Measurements from ENCODE around the gene TSPAN9.

The TSPAN9 gene

GRCh38 chr12:3307389-3307788 lies 230.2 kb downstream of the TSPAN9 start:
- DNase-seq, result no peak

DNA sequence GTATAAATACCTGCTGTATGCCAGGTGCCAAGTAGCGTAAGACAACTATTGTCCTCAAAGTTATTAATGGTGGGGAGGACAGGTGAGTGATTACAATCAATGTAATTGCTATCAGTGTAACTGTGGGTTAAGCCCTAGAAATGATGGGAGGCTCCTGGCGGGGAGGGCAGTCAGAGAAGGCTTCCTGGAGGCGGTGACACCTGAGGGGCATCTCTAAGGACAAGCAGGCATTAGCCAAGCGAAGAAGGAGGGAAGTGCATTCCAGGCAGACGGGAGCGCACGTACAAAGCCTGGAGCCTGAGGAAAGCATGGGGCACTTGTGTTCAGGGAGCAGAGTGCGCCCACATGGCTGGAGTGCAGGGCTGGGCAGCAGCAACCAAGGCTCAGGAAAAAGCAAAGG lies 230.9 kb downstream of the TSPAN9 start:
- no peak for DNase-seq

DNA sequence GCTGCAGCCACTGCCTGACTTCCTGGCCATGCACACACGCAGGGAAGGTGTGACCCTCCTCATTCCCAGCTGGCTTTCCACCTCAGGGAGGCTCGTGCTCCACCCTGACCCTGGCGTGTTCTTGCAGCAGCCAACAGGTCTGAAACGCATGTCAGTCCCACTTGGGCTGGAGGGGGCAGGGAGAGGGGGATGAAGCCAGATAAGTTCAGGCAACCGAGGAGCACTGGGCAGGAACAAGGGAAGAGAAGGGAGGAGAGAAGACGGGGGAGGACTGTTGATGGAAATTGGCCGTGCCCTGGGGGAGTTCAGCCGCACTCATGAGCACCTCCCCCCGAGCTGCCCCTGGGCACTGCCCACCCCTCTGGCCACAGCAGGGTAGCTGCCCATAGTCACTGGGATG lies 231.4 kb downstream of the TSPAN9 start:
- DNase-seq, result no peak

- DNase-seq, result no peak
Measured at GRCh38 chr12:3309805-3310204, 232.6 kb downstream of the TSPAN9 start.

DNA sequence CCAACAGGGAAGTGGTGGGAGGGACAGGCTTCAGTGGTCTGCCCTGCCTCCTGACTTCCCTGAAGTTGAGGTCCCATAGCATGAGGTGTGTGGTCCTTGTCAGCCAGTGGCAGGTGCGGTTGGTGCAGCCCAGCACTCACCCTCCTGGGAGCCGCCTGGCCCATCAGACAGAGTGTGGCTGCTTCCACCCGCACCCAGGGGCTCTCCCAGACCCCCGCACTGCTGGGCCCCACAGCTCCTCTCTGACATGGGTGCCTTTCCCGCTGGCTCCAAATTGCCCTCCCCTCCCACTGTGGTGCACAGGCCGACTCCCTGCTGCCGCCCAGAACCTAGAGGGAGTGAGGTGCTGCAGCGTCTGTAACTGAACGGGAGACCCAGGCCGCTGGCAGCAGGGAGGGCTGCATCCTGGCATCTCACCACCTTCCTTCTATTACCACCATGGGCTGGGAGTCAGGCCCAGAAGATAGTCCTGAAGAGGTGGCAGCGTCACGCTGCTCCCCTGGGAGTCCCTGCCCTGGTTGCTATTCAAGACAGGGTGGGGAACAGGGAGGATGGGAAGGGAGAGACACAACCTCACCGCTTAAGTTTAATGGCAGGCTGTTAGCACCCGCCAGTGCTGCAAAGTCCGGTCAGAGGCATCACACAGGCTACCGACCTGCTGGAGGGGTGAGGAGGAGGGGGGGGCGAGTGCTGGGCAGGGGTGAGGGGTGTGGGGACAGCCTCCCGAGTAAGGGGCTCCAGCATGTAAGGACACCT lies 233.3 kb downstream of the TSPAN9 start:
- no peak for DNase-seq

GRCh38 chr12:3311027-3311402 lies 233.8 kb downstream of the TSPAN9 start:
- no peak for DNase-seq

DNA sequence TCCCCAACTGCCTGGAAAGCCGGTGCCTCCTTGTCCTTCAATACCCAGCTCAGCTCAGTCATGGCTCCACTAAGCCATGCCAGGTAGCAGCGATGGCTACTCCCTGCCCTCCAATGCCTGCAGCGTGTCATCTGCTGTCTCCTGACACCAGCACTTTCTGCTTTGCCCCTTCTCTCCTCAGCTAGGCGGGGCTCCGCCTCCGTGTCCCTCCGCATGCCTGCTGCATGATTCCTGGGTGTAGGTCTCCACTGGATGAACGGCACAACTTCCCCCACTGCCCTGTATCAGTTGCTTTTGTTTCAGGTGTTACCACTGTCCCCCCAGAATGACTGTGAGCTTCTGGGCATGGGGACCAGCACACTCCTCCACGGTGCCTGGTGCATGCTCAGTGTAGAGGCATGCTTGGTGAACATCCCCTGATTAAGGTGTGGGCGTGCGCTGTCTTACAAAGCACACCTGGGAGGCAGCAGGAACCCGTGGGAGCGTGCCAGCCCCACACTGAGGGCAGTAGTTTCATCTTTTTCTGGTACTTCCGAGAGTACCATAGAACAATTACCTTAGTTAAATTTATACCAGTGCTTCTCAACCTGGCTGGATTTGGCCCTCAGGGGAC lies 234.4 kb downstream of the TSPAN9 start:
- no peak for DNase-seq

GRCh38 chr12:3313066-3313465 lies 235.9 kb downstream of the TSPAN9 start:
- DNase-seq, result no peak

- DNase-seq, result no peak
Measured at GRCh38 chr12:3313675-3314663, 236.8 kb downstream of the TSPAN9 start.

GRCh38 chr12:3315201-3315661 lies 238.1 kb downstream of the TSPAN9 start:
- DNase-seq, result no peak

DNA sequence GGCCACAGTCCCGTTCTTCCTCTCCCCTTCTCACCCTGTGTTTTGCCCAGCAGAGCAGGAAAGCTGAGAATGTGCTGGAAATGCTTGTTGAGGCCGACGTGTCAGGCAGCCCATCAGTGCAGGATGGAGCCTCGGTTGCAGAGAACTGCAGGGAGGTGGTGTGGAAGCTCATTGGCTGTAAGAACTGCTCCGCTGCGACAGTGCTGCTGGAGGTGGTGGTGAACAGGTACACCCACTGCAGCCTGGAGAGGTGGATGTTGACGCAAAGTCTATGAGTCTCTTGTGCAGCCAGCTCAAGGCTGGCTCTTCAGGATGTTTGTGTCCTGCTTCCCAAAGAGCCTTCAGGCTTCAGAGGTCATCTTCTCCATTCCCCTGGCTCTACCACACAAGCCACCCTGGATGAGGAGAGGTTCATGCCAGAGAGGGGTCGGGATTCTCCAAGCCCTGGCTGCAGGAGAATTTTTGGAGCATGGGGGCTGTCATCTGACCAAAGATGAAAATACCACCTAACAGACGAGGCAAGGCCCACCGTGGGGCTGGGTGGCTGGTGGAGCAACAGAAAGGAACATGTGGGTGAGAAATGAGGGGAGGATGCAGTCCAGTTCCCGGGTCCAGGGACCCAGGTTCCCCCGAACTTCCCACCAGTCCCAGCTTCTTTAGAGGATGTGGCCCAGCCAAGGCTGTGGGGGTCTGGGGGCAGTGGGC lies 239.7 kb downstream of the TSPAN9 start:
- no peak for DNase-seq

DNA sequence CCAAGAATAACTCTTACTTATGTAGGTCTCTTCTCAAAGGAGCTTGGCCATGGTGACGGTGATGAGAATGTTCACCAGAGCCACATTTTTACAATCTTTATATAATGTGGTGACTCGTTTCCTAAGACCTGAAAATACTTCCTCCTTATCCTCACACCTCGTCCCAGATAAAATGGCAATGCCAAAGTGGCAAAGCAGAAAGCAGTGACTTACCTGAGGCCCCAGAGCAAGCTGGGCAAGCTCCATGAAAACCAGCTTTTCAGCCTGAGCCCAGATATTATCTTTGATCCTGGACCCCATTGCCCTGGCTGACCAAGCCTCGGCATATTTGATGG lies 240.3 kb downstream of the TSPAN9 start:
- no peak for DNase-seq

- DNase-seq, result no peak
Measured at GRCh38 chr12:3317841-3318501, 240.8 kb downstream of the TSPAN9 start.

- DNase-seq, result no peak
Measured at GRCh38 chr12:3319723-3320492, 242.7 kb downstream of the TSPAN9 start.

GRCh38 chr12:3320881-3321509 lies 243.8 kb downstream of the TSPAN9 start:
- DNase-seq, result no peak

DNA sequence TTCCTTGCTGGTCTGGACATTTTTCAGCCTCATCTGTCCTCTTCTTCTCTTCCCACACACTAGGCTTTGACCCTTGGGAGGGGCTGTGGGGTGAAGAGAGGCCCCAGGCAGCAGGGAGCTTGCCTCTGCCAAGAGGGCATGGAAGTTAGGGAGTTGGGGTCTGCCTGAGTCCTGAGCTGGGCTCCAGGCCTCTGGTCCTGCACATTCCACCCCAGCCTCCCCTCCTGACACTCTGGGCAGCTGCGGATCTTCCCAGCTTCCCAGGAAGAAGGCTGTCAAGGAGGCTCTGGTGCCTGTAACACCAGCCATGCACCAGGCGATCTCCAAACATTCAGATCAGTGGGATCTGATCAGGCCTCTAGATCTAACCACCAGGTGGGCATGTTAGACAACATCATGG lies 244.7 kb downstream of the TSPAN9 start:
- DNase-seq, result no peak

DNA sequence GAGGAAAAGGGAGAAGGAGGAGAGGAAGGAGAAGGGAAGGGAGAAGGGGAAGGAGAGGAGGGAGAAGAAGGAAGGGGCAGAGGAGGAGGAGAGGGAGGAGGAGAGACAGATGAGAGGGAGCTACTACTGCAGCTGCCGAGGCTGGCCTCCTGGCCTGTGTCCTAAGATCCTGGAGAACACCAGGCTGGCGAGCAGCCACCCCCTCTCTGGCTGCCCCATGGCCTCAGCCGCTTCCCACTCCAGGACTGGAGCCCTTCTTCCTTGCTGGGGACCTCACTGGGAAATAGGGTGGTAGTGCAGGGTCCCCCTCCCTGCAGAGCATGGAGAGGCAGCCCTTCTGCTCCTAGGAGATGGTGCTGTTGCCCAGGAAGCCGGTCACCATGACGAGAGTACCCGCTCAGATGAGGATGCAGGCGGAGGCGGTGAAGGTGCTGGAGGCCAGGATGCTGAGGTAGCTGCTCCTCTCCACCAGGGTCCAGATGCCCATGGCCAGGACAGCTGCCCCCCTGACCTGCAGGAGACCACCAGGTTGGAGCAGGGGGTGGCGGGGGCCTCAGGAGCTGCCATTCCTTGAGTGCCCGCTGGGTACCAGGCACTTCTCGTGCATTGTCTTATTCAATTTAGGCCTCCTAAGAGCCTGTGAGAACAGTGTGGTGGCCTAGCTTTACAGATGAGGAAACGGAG lies 246.0 kb downstream of the TSPAN9 start:
- no peak for DNase-seq

DNA sequence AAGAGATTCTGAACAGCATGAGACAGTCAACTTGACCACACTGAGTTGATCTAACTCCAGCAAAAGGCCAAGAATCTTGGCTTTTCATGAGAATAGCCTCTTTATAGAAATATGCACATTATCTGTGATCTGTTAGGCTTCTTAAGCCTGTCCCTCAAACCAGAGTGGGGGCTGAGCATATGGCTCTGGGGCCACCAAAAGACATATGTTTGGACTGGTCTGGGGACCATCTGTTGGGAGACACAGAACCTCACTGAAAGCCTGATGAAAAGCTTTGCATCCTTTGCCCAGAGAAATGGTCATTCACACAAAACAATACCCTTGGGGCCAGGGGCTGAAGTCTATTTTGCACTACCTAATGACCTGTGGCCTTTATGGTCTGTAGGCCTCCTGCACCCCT lies 248.6 kb downstream of the TSPAN9 start:
- no peak for DNase-seq

DNA sequence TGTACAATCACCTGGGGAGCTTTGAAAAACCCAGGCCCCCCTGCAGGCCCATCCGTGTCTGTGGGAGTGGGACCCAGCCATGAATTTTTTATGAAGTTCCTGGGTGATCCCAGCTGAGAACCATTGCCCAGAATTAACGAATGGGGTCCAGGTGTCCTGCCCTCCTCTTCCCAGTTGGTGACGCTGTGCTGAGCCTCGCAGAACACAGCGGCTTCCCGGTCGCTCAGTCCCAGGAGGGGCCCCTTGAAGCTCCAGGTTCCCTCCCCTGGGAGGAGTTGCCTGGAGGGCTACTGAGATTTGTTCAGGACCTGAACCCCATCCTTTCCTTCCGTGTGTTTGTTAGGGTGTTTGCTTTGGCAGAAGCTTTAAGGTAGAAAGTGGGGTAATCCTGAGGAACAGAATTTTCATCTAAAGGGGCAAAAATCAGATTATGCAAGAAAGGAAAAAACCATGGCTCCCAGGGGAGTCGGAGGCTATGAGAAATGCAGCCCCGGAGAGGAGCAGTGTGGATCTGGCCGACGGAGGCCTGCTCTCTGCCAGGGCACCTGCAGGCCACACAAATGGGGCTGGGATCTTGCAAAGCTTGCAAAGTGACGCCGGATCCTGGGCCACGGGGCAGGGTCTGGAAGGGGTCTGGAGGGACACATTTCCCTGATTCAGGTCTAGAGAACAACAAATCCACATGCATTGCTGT lies 249.1 kb downstream of the TSPAN9 start:
- DNase-seq, result no peak
